Right ventricle myocardium inferior (tissue), 1 donor: Measurements from ENCODE around the gene MYO5B. TPM values are rescaled to one million over a fixed set of nuclear protein-coding genes. Genes with fewer than 3 reads are reported as not detected.

ENCODE experiments used
- ATAC-seq: fragments of 200-7000 bp; cut with Tn5 transposase; one replicate; pipeline ENCODE4 v1.9.1; 2020; ENCODE audit warnings: mild to moderate bottlenecking, moderate library complexity
- DNase-seq: peaks from one replicate; pipeline ENCODE4 v3.0.0; 2021; ENCODE audit errors: missing footprints
- intact Hi-C: fragments of 100-400 bp; cut with DNase I; formaldehyde crosslinking; loops from one replicate; pipeline ENCODE4 v1.11.0; 2022
- total RNA-seq: library from RNA; stranded (reverse); fragmentation: NEBNext Ultra II Directional; extraction: Animal tissue kit (Norgen Biotek cat#: 25700); gene quantifications from one replicate; pipeline ENCODE4 v1.2.1, GENCODE V29; 2021
- donor health status: DM: no; HTN: yes; CAD: no; lungs with severe emphysema.

MYO5B gene
- total RNA-seq, 1 donor from 2014 or later, result 0.89 TPM

- no peak for DNase-seq
- intact Hi-C loops, result no loop called here
- no peak for ATAC-seq
Observed at GRCh38 chr18:49862656-49863385, 332.1 kb downstream of the MYO5B start.

- intact Hi-C loops, result no loop called here
- ATAC-seq (no peak), DNase-seq (no peak)
Observed at GRCh38 chr18:49861659-49862058, 333.3 kb downstream of the MYO5B start.

- no peak for DNase-seq
- intact Hi-C loops, result loop anchor here (2.0 kb wide), 2 partner anchors 299 to 349 kb away; no protein-coding TSS in a partner anchor
- no peak for ATAC-seq
Observed at GRCh38 chr18:49859725-49860124, 335.2 kb downstream of the MYO5B start.

GRCh38 chr18:49859021-49859359, 336.0 kb downstream of the MYO5B start:
- ATAC-seq (no peak), DNase-seq (no peak)
- intact Hi-C loops, result loop anchor here (2.0 kb wide), 2 partner anchors 298 to 348 kb away; no protein-coding TSS in a partner anchor

GRCh38 chr18:49858309-49859020, 336.5 kb downstream of the MYO5B start:
- DNase-seq (no peak), ATAC-seq (peak; percentile 62)
- intact Hi-C loops, result loop anchor here (2.0 kb wide), 2 partner anchors 298 to 348 kb away; no protein-coding TSS in a partner anchor

- no peak for ATAC-seq
- DNase-seq, result no peak
- intact Hi-C loops, result loop anchor here (2.0 kb wide), 2 partner anchors 297 to 347 kb away; no protein-coding TSS in a partner anchor
Observed at GRCh38 chr18:49857708-49858107, 337.2 kb downstream of the MYO5B start.

- ATAC-seq (no peak), DNase-seq (no peak)
- intact Hi-C loops, result no loop called here
Observed at GRCh38 chr18:49856496-49856895, 338.5 kb downstream of the MYO5B start.

GRCh38 chr18:49855711-49856415, 339.1 kb downstream of the MYO5B start:
- intact Hi-C loops, result no loop called here
- DNase-seq (no peak), ATAC-seq (no peak)

GRCh38 chr18:49854681-49855080, 340.3 kb downstream of the MYO5B start:
- intact Hi-C loops, result no loop called here
- ATAC-seq, result no peak
- no peak for DNase-seq

- ATAC-seq, result no peak
- intact Hi-C loops, result no loop called here
- DNase-seq, result no peak
Observed at GRCh38 chr18:49853436-49853835, 341.5 kb downstream of the MYO5B start.

- intact Hi-C loops, result no loop called here
- ATAC-seq (no peak), DNase-seq (no peak)
Observed at GRCh38 chr18:49853011-49853410, 341.9 kb downstream of the MYO5B start.

GRCh38 chr18:49851624-49852023, 343.3 kb downstream of the MYO5B start:
- intact Hi-C loops, result no loop called here
- no peak for DNase-seq
- ATAC-seq, result no peak

GRCh38 chr18:49850636-49851035, 344.3 kb downstream of the MYO5B start:
- DNase-seq (no peak), ATAC-seq (no peak)
- intact Hi-C loops, result no loop called here

GRCh38 chr18:49849331-49850217, 345.4 kb downstream of the MYO5B start:
- intact Hi-C loops, result loop anchor here (10.0 kb wide), 1 partner anchor 85 kb away; no protein-coding TSS in a partner anchor
- DNase-seq (no peak), ATAC-seq (no peak)

GRCh38 chr18:49848115-49848514, 346.8 kb downstream of the MYO5B start:
- intact Hi-C loops, result loop anchor here (10.0 kb wide), 1 partner anchor 83 kb away; no protein-coding TSS in a partner anchor
- DNase-seq (no peak), ATAC-seq (no peak)

GRCh38 chr18:49847524-49847923, 347.4 kb downstream of the MYO5B start:
- ATAC-seq, result no peak
- no peak for DNase-seq
- intact Hi-C loops, result loop anchor here (10.0 kb wide), 1 partner anchor 83 kb away; no protein-coding TSS in a partner anchor

GRCh38 chr18:49846718-49847470, 348.1 kb downstream of the MYO5B start:
- intact Hi-C loops, result loop anchor here (10.0 kb wide), 1 partner anchor 82 kb away; no protein-coding TSS in a partner anchor
- DNase-seq (no peak), ATAC-seq (no peak)

GRCh38 chr18:49846361-49846662, 348.6 kb downstream of the MYO5B start:
- intact Hi-C loops, result loop anchor here (10.0 kb wide), 1 partner anchor 82 kb away; no protein-coding TSS in a partner anchor
- DNase-seq (no peak), ATAC-seq (peak; percentile 40)
